T-cell (primary cell): ENCODE data around the gene SAMD8. TPM values are rescaled to one million over a fixed set of nuclear protein-coding genes. Genes with fewer than 3 reads are reported as not detected.

ENCODE experiments used
- ATAC-seq, 4 experiments: fragments of 200-7000 bp in 3 of 4; fragments of 150-1000 bp in 1 of 4; cut with Tn5 transposase; replicated peaks in 1 of 4; 1 replicate in 3 of 4; 2 replicates in 1 of 4; pipeline ENCODE4 v1.10.0; 2021; ENCODE audit warnings: moderate library complexity in 3 of 4, mild to moderate bottlenecking in 2 of 4, moderate number of reproducible peaks in 1 of 4
- CTCF ChIA-PET, 2 donors: fragments of 300-600 bp; sonication (Branson Sonifier 250); formaldehyde crosslinking; loops; one replicate each; lab custom pipeline; 2022; ENCODE audit warnings: antibody characterized with exemption in 2 of 2; lab: Charles Lee
- POLR2A ChIA-PET, 2 donors: fragments of 300-600 bp; sonication (Branson Sonifier 250); formaldehyde crosslinking; loops; one replicate each; lab custom pipeline; 2022; ENCODE audit warnings: antibody characterized with exemption in 2 of 2; lab: Charles Lee
- DNase-seq, 35 experiments: peaks; one replicate each; pipeline versions ENCODE4 v3.0.0 to v3.0.0-alpha.2; 2013 to 2023
- H3K27ac ChIP-seq: one replicate; pipeline ENCODE4 v1.5.1; 2013; ENCODE audit warnings: low read length
- H3K27me3 ChIP-seq, 2 experiments: replicated peaks in 1 of 2; 1 replicate in 1 of 2; 2 replicates in 1 of 2; pipeline versions ENCODE4 v1.6.1 to v1.7.0; 2013; ENCODE audit warnings: low read length in 1 of 2, mixed read lengths in 1 of 2; ENCODE audit not compliant: control insufficient read depth in 2 of 2, insufficient read depth in 2 of 2; ENCODE audit errors: extremely low read depth in 1 of 2
- H3K36me3 ChIP-seq, 2 donors: 1 replicate in 1 of 2; 2 replicates in 1 of 2; pipeline versions ENCODE4 v1.6.1 to v1.7.0; 2013; ENCODE audit warnings: low read length in 1 of 2; ENCODE audit not compliant: control insufficient read depth in 2 of 2, insufficient read depth in 1 of 2; ENCODE audit errors: extremely low read depth in 1 of 2
- H3K4me1 ChIP-seq, 2 experiments: 1 replicate in 1 of 2; 2 replicates in 1 of 2; pipeline versions ENCODE4 v1.6.1 to v1.7.0; 2013; ENCODE audit warnings: low read length in 2 of 2, mixed read lengths in 1 of 2; ENCODE audit not compliant: insufficient read depth in 2 of 2, control insufficient read depth in 1 of 2; ENCODE audit errors: extremely low read depth in 1 of 2
- H3K4me3 ChIP-seq, 2 donors: 1 replicate in 1 of 2; 2 replicates in 1 of 2; pipeline versions ENCODE4 v1.5.1 to v1.7.0; 2013; ENCODE audit warnings: mild to moderate bottlenecking in 2 of 2, low read length in 1 of 2, moderate library complexity in 1 of 2; ENCODE audit not compliant: control insufficient read depth in 1 of 2; ENCODE audit errors: extremely low read depth in 1 of 2
- H3K9me3 ChIP-seq: 2 replicates; pipeline ENCODE4 v1.7.0; 2013
- H3K27ac Mint-ChIP-seq, 2 donors: one replicate each; pipeline ENCODE4 v1.8.0; 2020 to 2021; ENCODE audit warnings: mild to moderate bottlenecking in 2 of 2, mixed read lengths in 2 of 2
- H3K27me3 Mint-ChIP-seq, 2 donors: one replicate each; pipeline ENCODE4 v1.8.0; 2021 to 2022; ENCODE audit warnings: mixed read lengths in 2 of 2
- H3K36me3 Mint-ChIP-seq: one replicate; pipeline ENCODE4 v1.8.0; 2021; ENCODE audit warnings: mixed read lengths
- H3K4me1 Mint-ChIP-seq, 3 donors: one replicate each; pipeline ENCODE4 v1.8.0; 2020 to 2022; ENCODE audit warnings: mixed read lengths in 3 of 3, mild to moderate bottlenecking in 1 of 3
- H3K4me3 Mint-ChIP-seq, 3 donors: one replicate each; pipeline ENCODE4 v1.8.0; 2020 to 2022; ENCODE audit warnings: mild to moderate bottlenecking in 3 of 3, mixed read lengths in 3 of 3, moderate library complexity in 3 of 3
- H3K9me3 Mint-ChIP-seq, 3 donors: one replicate each; pipeline ENCODE4 v1.8.0; 2020 to 2022; ENCODE audit warnings: mixed read lengths in 3 of 3
- WGBS: methylation state at CpG from one replicate; pipeline ENCODE4 v1.1.5; 2013; ENCODE audit warnings: missing lambda C conversion rate; ENCODE audit not compliant: insufficient coverage; 5-methylcytosine and 5-hydroxymethylcytosine counted together
- total RNA-seq, 35 experiments: library from RNA in 6 of 35; stranded (reverse) in 6 of 35; fragments of 120-200 nt in 1 of 35; gene quantifications; one replicate each; pipeline versions ENCODE4 v1.2.1 to v1.2.4 and lab custom pipeline; 2013 to 2026

Gene SAMD8
- total RNA-seq, 5 donors from 2014 or later (not counting 1 experiment from before 2014, with no cell fraction given) = 15.6 to 28.1 (median 16.1) TPM

DNA sequence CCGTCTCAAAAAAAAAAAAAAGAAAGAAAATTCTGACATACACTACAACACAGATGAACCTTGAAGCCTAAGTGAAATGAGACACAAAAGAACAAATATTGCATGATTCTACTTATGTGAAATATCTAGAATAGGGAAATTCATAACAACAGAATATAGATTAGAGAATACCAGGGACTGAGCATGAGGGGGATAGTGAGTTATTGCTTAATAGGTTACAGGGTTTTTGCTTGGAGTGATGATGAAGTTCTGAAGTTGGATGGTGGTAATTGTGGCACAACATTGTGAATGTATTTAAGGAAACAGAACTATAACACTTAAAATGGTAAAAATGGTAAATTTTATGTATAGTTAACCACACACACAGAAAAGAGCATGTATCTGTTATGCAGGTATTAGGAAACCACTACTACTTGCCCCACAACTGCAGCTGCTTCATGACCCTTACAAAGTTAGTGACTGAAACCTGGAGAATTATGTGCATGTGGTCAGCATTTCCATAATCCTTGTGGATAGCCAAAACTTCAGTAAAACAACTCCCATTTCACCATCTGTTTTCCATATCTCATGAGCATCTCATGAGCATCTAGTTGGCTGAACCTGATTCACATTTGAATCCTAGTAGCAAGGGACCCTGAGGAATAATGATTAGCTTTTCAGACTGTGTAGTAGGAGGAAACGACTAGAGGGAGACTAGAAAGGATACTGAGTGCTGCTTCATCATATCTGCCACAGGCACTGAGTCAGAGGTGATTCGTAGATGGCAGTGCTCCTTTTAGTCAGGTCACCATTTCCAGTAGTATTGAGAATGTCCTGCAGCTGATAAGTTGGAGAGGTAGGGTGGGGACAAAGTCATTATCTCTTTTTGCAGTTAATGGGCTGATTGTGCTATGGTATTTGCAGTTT is 26.3 kb downstream of the SAMD8 start:
- DNase-seq = no peak
- CTCF ChIA-PET = interaction anchor here in 1 of 2 donors (0.5 to 0.6 kb wide), 2 partner anchors 13 to 37 kb away, joined by 3 to 4 read pairs; no protein-coding TSS in a partner anchor
- H3K27ac ChIP-seq = no peak overlapping the region
- no peaks in the 10 kb centered on the region for H3K27me3 ChIP-seq
- POLR2A ChIA-PET = interaction anchor here in 1 of 2 donors (0.6 to 0.7 kb wide), 3 partner anchors 10 to 1000 kb away, joined by 3 to 8 read pairs (median 3); no protein-coding TSS in a partner anchor
- H3K4me1 Mint-ChIP-seq = peaks cover 44 to 50% (median 46%) of the 10 kb centered on the region in 3 donors
- H3K9me3 ChIP-seq = no peaks in the 10 kb centered on the region
- H3K4me3 Mint-ChIP-seq = no peak overlapping the region
- no peaks in the 10 kb centered on the region for H3K36me3 ChIP-seq
- no peaks in the 10 kb centered on the region for H3K9me3 Mint-ChIP-seq
- no peaks in the 10 kb centered on the region for H3K27me3 Mint-ChIP-seq
- H3K4me3 ChIP-seq = no peak overlapping the region
- WGBS = 30% methylated on average over 2 of the region's 3 CpGs
- no peaks in the 10 kb centered on the region for H3K4me1 ChIP-seq
- H3K36me3 Mint-ChIP-seq = peaks cover 18% of the 10 kb centered on the region
- ATAC-seq = peak in 1 of 4 experiments; percentile 50
- H3K27ac Mint-ChIP-seq = peak overlapping the region in 1 of 2 donors; percentile 45

- Histone ChIP-seq H3K27ac (no peak overlapping the region), H3K36me3 (no peaks in the 10 kb centered on the region), H3K9me3 (no peaks in the 10 kb centered on the region), H3K27me3 (no peaks in the 10 kb centered on the region), H3K4me3 (no peak overlapping the region), H3K4me1 (peaks cover 3 to 8% of the 10 kb centered on the region in 2 experiments)
- ATAC-seq (no peak), DNase-seq (no peak)
- Mint-ChIP-seq H3K27me3 (no peaks in the 10 kb centered on the region), H3K27ac (no peak overlapping the region), H3K4me1 (peaks cover 55 to 65% (median 60%) of the 10 kb centered on the region in 3 donors), H3K4me3 (no peak overlapping the region), H3K9me3 (no peaks in the 10 kb centered on the region), H3K36me3 (peaks cover 14% of the 10 kb centered on the region)
- WGBS = no CpG with 5 or more reads among the region's 4 CpGs
- POLR2A ChIA-PET = no interaction called here
- CTCF ChIA-PET = interaction anchor here in 1 of 2 donors (0.6 kb wide), 1 partner anchor 12 kb away, joined by 3 read pairs; no protein-coding TSS in a partner anchor
These were observed 28.8 kb downstream of the SAMD8 start for GRCh38 chr10:75140246-75140645.

GRCh38 chr10:75143353-75143752 is 31.9 kb downstream of the SAMD8 start:
- Mint-ChIP-seq H3K4me3 (no peak overlapping the region), H3K27ac (peak overlapping the region; percentile 63 to 81), H3K4me1 (peaks cover 37 to 55% (median 51%) of the 10 kb centered on the region in 3 donors), H3K27me3 (no peaks in the 10 kb centered on the region), H3K9me3 (no peaks in the 10 kb centered on the region), H3K36me3 (peaks cover 14% of the 10 kb centered on the region)
- H3K27ac ChIP-seq = no peak overlapping the region
- DNase-seq = no peak
- H3K4me3 ChIP-seq = no peak overlapping the region
- WGBS = no CpG with 5 or more reads among the region's 1 CpG
- POLR2A ChIA-PET = interaction anchor here (0.6 to 0.8 kb wide), 4 partner anchors 12 to 137 kb away, joined by 3 to 6 read pairs (median 5); no protein-coding TSS in a partner anchor
- CTCF ChIA-PET = interaction anchor here (0.6 to 0.8 kb wide), 4 partner anchors 22 to 148 kb away, joined by 3 to 4 read pairs (median 3); no protein-coding TSS in a partner anchor
- no peaks in the 10 kb centered on the region for H3K9me3 ChIP-seq
- ATAC-seq = no peak
- no peaks in the 10 kb centered on the region for H3K36me3 ChIP-seq
- H3K4me1 ChIP-seq = peaks cover 6 to 14% of the 10 kb centered on the region in 2 experiments
- no peaks in the 10 kb centered on the region for H3K27me3 ChIP-seq

GRCh38 chr10:75145590-75145989 is 34.1 kb downstream of the SAMD8 start:
- no CpG with 5 or more reads among the region's 1 CpG for WGBS
- H3K4me3 ChIP-seq = no peak overlapping the region
- peaks cover 14% of the 10 kb centered on the region for H3K36me3 Mint-ChIP-seq
- H3K27me3 ChIP-seq = no peaks in the 10 kb centered on the region
- H3K27ac Mint-ChIP-seq = peak overlapping the region in 1 of 2 donors; percentile 7
- peak overlapping the region in 1 of 3 donors; percentile 3 for H3K4me3 Mint-ChIP-seq
- peaks cover 6 to 14% of the 10 kb centered on the region in 2 experiments for H3K4me1 ChIP-seq
- ATAC-seq (peak in 2 of 4 experiments; percentile 37 to 45), DNase-seq (peak in 2 of 35 experiments; percentile 3 to 9)
- peaks cover 0 to 3% of the 10 kb centered on the region in 2 donors for H3K36me3 ChIP-seq
- ChIA-PET CTCF (interaction anchor here in 1 of 2 donors (0.6 kb wide), 1 partner anchor 1023 kb away, joined by 10 read pairs; no protein-coding TSS in a partner anchor), POLR2A (interaction anchor here in 1 of 2 donors (0.6 kb wide), 1 partner anchor 1140 kb away, joined by 3 read pairs; no protein-coding TSS in a partner anchor)
- H3K27ac ChIP-seq = no peak overlapping the region
- no peaks in the 10 kb centered on the region for H3K9me3 ChIP-seq
- peaks cover 44 to 51% (median 48%) of the 10 kb centered on the region in 3 donors for H3K4me1 Mint-ChIP-seq
- H3K9me3 Mint-ChIP-seq = no peaks in the 10 kb centered on the region
- H3K27me3 Mint-ChIP-seq = no peaks in the 10 kb centered on the region

GRCh38 chr10:75146780-75147179 is 35.3 kb downstream of the SAMD8 start:
- ChIA-PET POLR2A (interaction anchor here in 1 of 2 donors (0.6 kb wide), 1 partner anchor 16 kb away, joined by 3 read pairs; no protein-coding TSS in a partner anchor), CTCF (no interaction called here)
- Histone ChIP-seq H3K4me1 (peaks cover 6 to 14% of the 10 kb centered on the region in 2 experiments), H3K27me3 (no peaks in the 10 kb centered on the region), H3K36me3 (peaks cover 0 to 15% of the 10 kb centered on the region in 2 donors), H3K27ac (no peak overlapping the region), H3K9me3 (no peaks in the 10 kb centered on the region), H3K4me3 (no peak overlapping the region)
- ATAC-seq (no peak), DNase-seq (no peak)
- Mint-ChIP-seq H3K4me1 (peaks cover 47 to 49% (median 48%) of the 10 kb centered on the region in 3 donors), H3K27me3 (no peaks in the 10 kb centered on the region), H3K36me3 (peaks cover 21% of the 10 kb centered on the region), H3K27ac (no peak overlapping the region), H3K9me3 (no peaks in the 10 kb centered on the region), H3K4me3 (no peak overlapping the region)
- no CpG with 5 or more reads among the region's 2 CpGs for WGBS

- Histone ChIP-seq H3K4me3 (no peak overlapping the region), H3K27ac (no peak overlapping the region), H3K36me3 (peaks cover 0 to 30% of the 10 kb centered on the region in 2 donors), H3K9me3 (no peaks in the 10 kb centered on the region), H3K27me3 (no peaks in the 10 kb centered on the region), H3K4me1 (peaks cover 3 to 4% of the 10 kb centered on the region in 2 experiments)
- 100% methylated on average over 1 of the region's 5 CpGs for WGBS
- Mint-ChIP-seq H3K9me3 (no peaks in the 10 kb centered on the region), H3K36me3 (peaks cover 27% of the 10 kb centered on the region), H3K4me3 (no peak overlapping the region), H3K27me3 (no peaks in the 10 kb centered on the region), H3K4me1 (peaks cover 26 to 40% (median 32%) of the 10 kb centered on the region in 3 donors), H3K27ac (no peak overlapping the region)
- no peak for ATAC-seq
- no peak for DNase-seq
- ChIA-PET POLR2A (no interaction called here), CTCF (no interaction called here)
These were observed 39.2 kb downstream of the SAMD8 start for GRCh38 chr10:75150656-75151055.
